DOHH2 (cell line): Measurements from ENCODE around the gene DCTPP1.

ENCODE experiments used
- CTCF ChIP-seq: fragments of 200-600 bp; sonication (generic); IDR thresholded peaks from one replicate; pipeline ENCODE4 v1.5.1; 2014; ENCODE audit warnings: antibody characterized with exemption, mild to moderate bottlenecking, low read depth, low read length; ENCODE audit not compliant: poor library complexity, severe bottlenecking
- EZH2phosphoT487 ChIP-seq: fragments of 200-600 bp; sonication (generic); IDR thresholded peaks from 2 replicates; pipeline ENCODE4 v1.6.1; 2017; ENCODE audit warnings: borderline replicate concordance, mild to moderate bottlenecking, antibody characterized with exemption, low read length, moderate library complexity, mixed read lengths

GRCh38 chr16:30380803-30381208 lies 49.0 kb downstream of the DCTPP1 start:
- TF ChIP-seq CTCF: no peak
- no peak for TF ChIP-seq EZH2phosphoT487
